ENCODE data around the gene NOP9.

The NOP9 gene

GRCh38 chr14:24299255-24300191 lies at the start of gene NOP9, which contains the start of gene DHRS1:
NOP9 (plus strand) TSS chr14:24299850; CDS start chr14:24299955, 105 bp downstream.
DHRS1 (minus strand) TSS chr14:24299780; CDS start chr14:24299106, 674 bp downstream.
- in situ Hi-C loops (cut with MboI; ENCODE audit: low sequenced_read_pairs) = loop anchor here (10.0 kb wide), 1 partner anchor 245 kb away; the partner anchor contains the start of gene CARMIL3

GRCh38 chr14:24250354-24250753 lies 49.3 kb upstream of the NOP9 start:
- in situ Hi-C loops (cut with MboI; ENCODE audit: low sequenced_read_pairs) = no loop called here

DNA sequence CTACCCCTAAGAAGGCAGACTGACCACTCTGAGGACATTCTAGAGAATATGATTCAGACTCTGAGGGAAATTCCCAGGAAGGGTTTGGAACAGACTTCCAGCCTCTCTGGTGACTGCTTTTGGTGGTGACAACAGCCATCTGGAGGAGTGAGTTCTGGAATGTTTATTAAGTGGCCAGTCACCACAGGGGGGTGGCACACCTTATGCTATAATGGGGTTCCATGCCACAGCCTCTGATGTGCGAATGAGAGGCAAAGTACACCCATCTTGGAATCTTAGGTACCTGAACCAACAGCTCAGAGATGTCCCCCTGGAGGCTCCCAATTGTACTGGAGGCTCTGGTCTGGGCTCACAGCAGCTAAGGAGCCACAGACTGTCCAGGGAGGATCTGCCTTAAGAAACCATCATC lies 47.8 kb upstream of the NOP9 start:
- in situ Hi-C loops (cut with MboI; ENCODE audit: low sequenced_read_pairs) = no loop called here

- in situ Hi-C loops (cut with MboI; ENCODE audit: low sequenced_read_pairs) = no loop called here
Observed at GRCh38 chr14:24252289-24253124, 47.1 kb upstream of the NOP9 start.

DNA sequence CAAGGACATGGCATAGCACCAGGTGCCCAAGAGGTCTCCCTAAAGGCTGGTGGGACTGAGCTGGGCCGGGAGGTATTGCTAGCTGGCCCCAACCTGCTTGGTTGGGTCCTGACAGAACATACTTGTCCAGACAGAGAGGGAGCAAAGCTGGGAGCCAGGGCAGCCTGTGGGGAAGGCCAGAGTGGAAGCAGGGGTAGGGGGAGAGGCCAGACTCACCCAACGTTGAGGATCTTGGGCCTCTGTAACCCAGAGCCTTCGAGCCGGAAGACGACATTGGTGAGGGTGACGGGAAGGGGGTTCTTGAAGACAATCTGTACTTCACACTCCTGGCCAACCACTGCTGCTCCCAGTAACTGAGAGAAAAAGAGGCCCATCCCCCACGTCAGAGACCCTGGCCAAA lies 45.7 kb upstream of the NOP9 start:
- in situ Hi-C loops (cut with MboI; ENCODE audit: low sequenced_read_pairs) = no loop called here

DNA sequence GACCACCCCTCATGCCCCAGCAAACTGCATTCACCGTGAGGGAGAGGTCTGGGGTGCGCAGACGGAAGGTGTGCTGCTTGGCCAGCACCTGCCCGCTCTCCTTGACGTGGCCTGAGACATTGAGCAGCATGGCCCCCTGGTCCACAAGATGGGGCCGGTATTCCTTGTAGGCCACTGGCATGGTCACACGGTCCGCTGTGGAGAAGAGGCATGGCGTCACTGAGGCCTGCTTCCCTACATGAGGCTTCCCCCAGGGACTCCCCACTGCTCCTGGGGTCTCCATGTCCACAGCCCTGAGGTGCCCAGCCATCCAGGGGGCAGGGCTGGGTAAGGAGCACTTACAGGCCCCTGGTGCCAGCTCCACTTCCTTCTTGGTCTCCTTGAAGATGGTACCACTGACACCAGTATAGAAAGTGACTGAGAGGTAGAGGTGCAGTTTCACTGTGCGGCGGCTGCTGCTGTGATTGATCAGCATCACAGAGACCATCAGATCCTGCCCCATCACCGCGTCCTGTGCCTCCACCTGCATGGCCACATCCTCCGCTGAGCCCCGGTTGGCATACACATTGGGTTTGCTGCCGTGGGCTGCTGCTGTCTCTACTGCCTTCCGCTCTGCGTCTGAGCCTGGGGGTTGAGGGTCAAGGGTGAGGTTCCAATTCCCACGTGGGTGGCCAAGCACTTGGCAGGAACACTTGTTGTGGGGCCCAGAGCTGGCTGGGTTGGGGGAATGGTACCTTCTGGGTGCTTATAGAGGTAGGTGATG lies 44.8 kb upstream of the NOP9 start:
- in situ Hi-C loops (cut with MboI; ENCODE audit: low sequenced_read_pairs) = no loop called here

GRCh38 chr14:24255438-24255837 lies 44.2 kb upstream of the NOP9 start:
- in situ Hi-C loops (cut with MboI; ENCODE audit: low sequenced_read_pairs) = no loop called here

- in situ Hi-C loops (cut with MboI; ENCODE audit: low sequenced_read_pairs) = no loop called here
Observed at GRCh38 chr14:24255931-24256711, 43.5 kb upstream of the NOP9 start.

- in situ Hi-C loops (cut with MboI; ENCODE audit: low sequenced_read_pairs) = no loop called here
Observed at GRCh38 chr14:24256960-24257359, 42.7 kb upstream of the NOP9 start.

GRCh38 chr14:24258119-24258518 lies 41.5 kb upstream of the NOP9 start:
- in situ Hi-C loops (cut with MboI; ENCODE audit: low sequenced_read_pairs) = no loop called here

DNA sequence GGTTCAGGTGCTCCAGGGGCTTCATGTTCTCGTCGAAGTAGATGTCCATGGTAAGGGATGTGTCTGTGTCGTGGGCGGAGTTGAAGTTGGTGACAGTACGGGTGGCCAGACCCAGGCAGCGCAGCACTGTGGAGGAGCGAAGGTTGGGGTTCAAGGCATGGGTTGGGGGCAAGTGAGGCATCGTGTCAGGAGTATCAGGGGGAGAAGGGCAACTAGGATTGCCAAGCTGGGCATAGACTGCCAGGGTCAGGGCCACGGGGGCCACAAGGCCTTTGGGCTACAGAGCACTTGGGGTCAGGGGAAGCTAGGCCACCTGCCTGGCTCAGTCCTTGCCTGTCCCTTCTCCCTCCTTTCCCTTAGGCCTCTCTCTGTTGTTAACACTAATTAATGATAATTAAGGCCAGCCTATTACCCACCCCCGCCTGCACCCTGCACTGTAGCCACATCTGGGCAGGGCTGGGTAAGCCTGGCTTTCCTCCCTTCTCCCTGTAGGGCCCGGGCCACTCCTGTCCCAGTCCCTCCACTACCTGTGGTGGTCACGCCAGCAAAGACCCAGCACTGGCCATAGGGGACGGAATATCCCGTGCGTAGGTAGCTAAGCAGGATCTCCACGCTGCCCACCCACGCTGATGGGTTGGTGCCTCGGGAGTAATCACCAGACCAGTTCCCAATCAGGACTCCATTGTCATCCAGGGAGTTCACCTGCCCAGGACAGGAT lies 40.9 kb upstream of the NOP9 start:
- in situ Hi-C loops (cut with MboI; ENCODE audit: low sequenced_read_pairs) = no loop called here

- in situ Hi-C loops (cut with MboI; ENCODE audit: low sequenced_read_pairs) = no loop called here
Observed at GRCh38 chr14:24259282-24260025, 40.2 kb upstream of the NOP9 start.

GRCh38 chr14:24260026-24260779 lies 39.4 kb upstream of the NOP9 start:
- in situ Hi-C loops (cut with MboI; ENCODE audit: low sequenced_read_pairs) = no loop called here

- in situ Hi-C loops (cut with MboI; ENCODE audit: low sequenced_read_pairs) = no loop called here
Observed at GRCh38 chr14:24260780-24261157, 38.9 kb upstream of the NOP9 start.

- in situ Hi-C loops (cut with MboI; ENCODE audit: low sequenced_read_pairs) = no loop called here
Observed at GRCh38 chr14:24261256-24261968, 38.2 kb upstream of the NOP9 start.

DNA sequence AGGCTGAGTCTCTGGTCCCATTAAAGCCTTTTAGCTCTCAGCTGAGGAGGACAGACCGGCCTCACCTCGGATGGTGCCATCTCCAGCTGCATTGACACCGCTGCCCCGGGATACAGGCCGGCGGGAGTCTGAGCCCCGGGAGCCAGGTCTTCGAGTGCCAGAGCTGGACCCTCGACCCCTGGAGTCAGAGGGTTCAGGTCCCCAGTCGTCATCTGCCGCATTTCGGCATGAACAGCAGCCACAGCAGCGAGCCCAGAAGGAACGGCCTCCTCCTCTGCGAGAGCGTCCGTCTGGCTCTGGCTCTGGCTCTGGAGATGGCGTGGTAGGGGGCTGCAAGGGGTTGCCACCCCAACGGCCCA lies 37.7 kb upstream of the NOP9 start:
- in situ Hi-C loops (cut with MboI; ENCODE audit: low sequenced_read_pairs) = no loop called here
